Astrocyte of the spinal cord (primary cell): ENCODE measurements around the gene FLVCR2.
"Not testable (repeated sequence)": the region's sequence is repeated elsewhere in the genome, so short reads cannot be mapped to it uniquely, and the experiment has no call there.

Experiments used
- DNase-seq: peaks from one replicate; pipeline ENCODE4 v3.0.0; 2011; ENCODE audit warnings: low read depth, low spot score
- H3K4me3 ChIP-seq: 2 replicates; pipeline ENCODE4 v1.5.1; 2011; ENCODE audit warnings: low read depth, mild to moderate bottlenecking, low read length, moderate library complexity
- in situ Hi-C: cut with HindIII; loops from 2 replicates; pipeline ENCODE4 v1.10.0; 2017; ENCODE audit warnings: low sequenced_read_pairs
- TF ChIP-seq, protein P1 (sequence below): IDR thresholded peaks from 2 replicates; pipeline ENCODE4 v1.5.1; 2012; ENCODE audit warnings: low read depth, mild to moderate bottlenecking, low read length, inconsistent platforms

Gene FLVCR2

DNA sequence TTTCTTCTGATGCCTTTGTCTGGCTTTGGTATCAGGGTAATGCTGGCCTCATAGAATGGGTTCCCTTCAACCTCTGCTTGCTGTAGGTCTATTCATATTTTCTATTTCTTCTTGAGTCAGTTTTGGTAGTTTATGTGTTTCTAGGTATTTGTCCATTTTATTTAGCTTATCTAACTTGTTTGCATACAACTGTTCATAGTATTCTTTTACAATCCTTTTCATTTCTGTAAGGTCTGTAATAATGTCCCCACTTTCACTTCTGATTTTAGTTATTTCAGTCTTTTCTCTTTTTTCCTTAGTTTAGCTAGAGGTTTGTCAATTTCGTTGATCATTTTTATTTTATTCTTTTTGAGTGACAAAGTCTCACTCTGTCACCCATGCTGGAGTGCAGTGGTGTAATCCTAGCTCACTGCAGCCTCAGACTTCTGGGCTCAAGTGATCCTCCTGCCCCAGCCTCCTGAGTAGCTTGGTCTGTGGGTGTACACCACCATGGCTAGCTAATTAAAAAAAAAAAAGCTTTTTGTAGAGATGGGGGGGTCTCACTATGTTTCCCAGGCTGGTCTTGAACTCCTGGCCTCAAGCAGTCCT is 94.3 kb downstream of the FLVCR2 start:
- in situ Hi-C loops: no loop called here
- TF ChIP-seq, protein P1, sequence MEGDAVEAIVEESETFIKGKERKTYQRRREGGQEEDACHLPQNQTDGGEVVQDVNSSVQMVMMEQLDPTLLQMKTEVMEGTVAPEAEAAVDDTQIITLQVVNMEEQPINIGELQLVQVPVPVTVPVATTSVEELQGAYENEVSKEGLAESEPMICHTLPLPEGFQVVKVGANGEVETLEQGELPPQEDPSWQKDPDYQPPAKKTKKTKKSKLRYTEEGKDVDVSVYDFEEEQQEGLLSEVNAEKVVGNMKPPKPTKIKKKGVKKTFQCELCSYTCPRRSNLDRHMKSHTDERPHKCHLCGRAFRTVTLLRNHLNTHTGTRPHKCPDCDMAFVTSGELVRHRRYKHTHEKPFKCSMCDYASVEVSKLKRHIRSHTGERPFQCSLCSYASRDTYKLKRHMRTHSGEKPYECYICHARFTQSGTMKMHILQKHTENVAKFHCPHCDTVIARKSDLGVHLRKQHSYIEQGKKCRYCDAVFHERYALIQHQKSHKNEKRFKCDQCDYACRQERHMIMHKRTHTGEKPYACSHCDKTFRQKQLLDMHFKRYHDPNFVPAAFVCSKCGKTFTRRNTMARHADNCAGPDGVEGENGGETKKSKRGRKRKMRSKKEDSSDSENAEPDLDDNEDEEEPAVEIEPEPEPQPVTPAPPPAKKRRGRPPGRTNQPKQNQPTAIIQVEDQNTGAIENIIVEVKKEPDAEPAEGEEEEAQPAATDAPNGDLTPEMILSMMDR: no peak
- no peak overlapping the region for H3K4me3 ChIP-seq
- DNase-seq: no peak

DNA sequence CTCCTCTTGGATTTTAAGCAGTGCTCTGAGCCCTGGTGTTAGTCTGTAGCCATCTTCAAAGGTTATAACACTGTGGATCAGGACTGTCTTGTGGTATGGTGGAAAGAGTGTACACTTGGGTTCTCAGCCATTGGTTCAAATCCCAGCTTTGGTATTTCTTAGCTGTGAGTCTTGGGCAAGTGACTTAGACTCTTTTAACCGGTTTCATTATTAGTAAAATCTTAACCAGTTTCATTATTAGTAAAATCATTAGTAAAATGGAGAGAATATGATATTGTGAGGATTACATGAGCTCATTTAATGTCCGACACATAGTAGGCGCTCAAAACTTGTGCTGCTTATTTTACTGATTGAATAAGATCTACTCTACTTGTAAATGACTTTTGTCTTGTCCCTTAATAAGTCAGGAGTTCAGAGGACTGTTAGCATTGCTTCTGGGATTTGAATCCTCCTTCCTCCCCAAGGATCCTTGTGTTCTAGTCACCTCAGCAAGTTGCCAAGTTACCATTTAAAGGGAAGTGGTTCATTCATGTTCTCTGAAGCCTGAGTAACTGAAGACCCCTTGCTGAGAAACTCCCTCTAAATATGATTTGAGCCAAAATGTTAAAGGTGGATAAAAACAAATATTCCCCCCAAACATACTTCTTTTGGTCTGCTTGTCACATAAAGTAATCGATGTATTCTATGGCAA is 95.1 kb downstream of the FLVCR2 start:
- no peak for DNase-seq
- in situ Hi-C loops: no loop called here

DNA sequence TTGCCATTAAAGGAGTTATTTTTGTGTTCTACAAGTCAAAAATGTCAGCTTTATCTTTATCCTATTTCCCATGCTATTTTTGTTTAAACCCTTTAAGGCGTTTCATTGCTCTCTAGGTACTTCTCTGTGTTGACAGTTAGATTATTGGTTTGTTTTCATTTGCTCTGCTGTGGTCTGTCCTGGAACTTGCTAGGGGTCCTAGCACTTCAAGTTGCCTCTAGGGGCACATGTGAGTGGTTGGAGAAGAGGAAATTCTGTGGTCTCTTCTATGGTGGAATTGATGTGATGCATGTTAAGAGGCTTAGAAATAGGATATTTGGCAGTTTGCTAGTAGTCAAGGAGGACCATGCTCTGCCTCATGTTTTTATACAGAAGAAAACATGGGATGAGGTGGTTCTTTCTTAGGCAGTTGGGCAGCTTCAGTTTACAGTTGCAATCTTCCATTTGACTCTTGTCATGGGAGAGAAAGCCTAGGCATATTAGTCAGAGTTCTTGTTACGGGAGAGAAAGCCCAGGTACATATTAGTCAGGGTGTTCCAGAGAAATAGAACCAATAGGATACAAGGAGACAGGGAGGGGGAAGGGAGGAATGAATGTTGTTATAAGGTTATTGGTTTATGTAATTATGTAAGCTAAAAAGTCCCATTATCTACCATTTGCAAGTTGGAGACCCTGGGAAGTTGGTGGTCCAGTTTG is 97.0 kb downstream of the FLVCR2 start:
- DNase-seq: no peak
- in situ Hi-C loops: no loop called here
- H3K4me3 ChIP-seq: no peak overlapping the region
- TF ChIP-seq, protein P1: peak; percentile 39

More for the DNA sequence above, 95.1 kb downstream of the FLVCR2 start:
- TF ChIP-seq, protein P1: no peak
- no peak overlapping the region for H3K4me3 ChIP-seq

DNA sequence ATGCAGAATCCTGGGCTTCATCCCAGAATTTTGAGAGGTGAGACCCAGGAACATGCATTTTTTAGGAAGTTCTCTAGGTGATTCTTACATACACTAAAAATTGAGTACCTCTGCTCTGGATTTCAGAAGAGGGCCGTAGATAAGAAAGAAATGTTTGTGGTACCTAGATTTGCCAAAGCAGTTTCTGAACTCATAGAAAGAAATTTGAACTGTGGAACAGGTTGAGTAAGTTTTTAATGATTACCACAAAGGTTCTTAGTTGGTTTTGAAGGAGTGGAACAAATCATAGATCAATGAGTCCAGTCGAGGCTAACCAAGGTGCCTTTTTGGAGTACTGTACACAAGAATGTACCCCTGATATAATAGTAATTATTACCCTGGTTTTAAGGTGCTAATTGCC is 107.5 kb downstream of the FLVCR2 start:
- no peak for DNase-seq
- TF ChIP-seq, protein P1: no peak
- in situ Hi-C loops: no loop called here
- H3K4me3 ChIP-seq: no peak overlapping the region

DNA sequence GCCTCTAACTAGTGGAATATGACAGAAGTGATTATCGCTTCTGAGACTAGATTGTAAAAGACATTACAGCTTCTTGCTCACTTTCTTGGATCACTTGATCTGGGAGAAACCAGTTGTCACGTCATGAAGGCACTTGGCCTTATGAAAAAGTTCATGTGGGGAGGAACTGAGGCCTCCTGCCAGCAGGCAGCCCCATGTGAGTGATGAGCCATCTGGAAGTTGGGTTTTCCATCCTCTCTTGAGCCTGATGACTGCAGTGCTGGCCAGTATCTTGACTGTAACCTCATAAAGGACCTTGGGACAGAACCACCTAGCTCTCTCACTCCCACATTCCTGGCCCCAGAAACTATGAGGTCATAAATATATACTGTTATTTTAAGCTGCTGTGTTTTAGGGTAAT is 110.6 kb downstream of the FLVCR2 start:
- H3K4me3 ChIP-seq: no peak overlapping the region
- TF ChIP-seq, protein P1: no peak
- in situ Hi-C loops: no loop called here
- DNase-seq: peak; percentile 22

DNA sequence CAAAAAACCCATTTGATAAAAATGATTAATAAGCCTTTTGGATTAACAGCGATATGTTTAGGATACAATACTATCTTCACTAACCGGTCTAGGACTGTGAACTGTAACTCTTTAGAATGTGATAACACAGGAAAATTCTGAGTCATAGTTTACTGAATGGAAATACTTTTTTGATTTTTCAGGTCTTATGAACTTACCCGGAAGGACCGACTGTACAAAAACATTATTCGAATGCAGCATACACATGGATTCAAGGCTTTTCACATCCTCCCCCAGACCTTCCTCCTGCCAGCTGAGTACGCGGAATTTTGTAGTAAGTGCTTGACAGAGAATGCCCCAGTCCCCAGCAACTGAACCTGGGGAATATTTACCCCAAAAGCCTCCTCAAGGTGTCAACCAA is 111.6 kb downstream of the FLVCR2 start:
- H3K4me3 ChIP-seq: no peak overlapping the region
- TF ChIP-seq, protein P1: no peak
- DNase-seq: no peak
- in situ Hi-C loops: no loop called here

DNA sequence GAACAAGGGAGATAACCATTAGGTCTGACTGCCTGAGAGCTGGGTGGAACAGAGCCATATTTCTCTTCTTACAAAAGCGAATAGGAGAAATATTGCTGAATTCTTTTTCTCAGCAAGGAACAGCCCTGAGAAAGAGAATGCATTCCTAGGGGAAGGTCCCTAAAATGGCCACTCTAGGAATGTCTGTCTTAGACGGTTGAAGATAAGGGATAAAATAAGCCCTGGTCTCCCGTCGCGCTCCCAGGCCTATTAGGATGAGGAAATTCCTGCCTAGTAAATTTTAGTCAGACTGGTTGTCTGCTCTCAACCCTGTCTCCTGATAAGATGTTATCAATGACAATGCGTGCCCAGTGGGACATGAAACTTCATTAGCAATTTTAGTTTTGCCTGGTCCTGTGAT is 116.6 kb downstream of the FLVCR2 start:
- H3K4me3 ChIP-seq, DNase-seq, in situ Hi-C loops: not testable (repeated sequence)
